Measurements from ENCODE around the gene TUBB1.
"Not testable (repeated sequence)": the region's sequence is repeated elsewhere in the genome, so short reads cannot be mapped to it uniquely, and the experiment has no call there.

Gene TUBB1

DNA sequence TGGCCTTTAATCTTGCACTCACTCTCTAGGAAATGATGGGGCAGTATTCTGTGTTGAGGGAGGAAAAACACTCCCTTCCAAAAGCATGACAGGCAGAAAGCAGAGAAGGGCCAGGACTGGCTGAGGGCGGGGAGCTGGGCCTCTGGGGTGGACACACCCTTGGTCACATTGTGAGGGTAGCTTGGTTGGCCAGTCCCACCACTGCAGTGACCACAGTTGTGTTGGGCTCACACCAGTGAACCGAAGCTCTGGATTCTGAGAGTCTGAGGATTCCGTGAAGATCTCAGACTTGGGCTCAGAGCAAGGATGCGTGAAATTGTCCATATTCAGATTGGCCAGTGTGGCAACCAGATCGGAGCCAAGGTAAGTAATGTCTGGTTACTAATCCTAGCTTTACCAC is at the start of gene TUBB1:
TUBB1 (plus strand) TSS at position 213 of the 400 bp plus-strand sequence; CDS start at position 307, 94 bp downstream.
- DNase-seq (ENCODE audit: low read depth): no peak

DNA sequence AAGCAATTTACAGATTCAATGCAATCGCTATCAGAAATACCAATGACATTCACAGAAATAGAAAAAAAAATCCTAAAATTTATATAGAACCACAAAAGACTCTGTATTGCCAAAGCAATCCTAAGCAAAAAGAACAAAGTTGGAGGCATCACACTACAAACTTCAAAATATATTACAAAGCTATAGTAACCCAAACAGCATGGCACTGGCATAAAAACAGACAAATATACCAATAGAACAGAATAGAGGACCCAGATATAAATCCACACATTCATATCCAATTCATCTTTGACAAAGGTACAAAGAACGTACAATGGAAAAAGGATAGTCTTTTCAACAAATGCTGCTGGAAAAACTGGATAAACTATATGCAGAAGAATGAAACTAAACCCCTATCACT is 49.8 kb upstream of the TUBB1 start:
- DNase-seq (ENCODE audit: low read depth): no peak

DNA sequence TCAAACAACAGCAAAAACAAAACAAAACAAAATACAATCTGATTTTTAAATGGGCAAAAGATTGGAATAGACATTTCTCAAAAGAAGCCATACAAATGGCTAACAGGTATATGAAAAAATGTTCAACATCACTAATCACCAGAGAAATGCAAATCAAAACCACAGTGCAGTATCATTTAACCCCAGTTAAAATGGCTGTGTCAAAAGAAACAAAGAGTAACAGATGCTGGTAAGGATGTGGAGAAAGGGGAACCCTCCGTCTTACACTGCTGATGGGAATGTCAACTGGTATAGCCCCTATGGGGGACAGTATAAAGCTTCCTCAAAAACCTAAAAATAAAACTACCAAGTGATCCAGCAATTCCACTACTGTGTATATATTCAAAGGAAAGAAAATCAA is 49.1 kb upstream of the TUBB1 start:
- no peak for DNase-seq (ENCODE audit: low read depth)

DNA sequence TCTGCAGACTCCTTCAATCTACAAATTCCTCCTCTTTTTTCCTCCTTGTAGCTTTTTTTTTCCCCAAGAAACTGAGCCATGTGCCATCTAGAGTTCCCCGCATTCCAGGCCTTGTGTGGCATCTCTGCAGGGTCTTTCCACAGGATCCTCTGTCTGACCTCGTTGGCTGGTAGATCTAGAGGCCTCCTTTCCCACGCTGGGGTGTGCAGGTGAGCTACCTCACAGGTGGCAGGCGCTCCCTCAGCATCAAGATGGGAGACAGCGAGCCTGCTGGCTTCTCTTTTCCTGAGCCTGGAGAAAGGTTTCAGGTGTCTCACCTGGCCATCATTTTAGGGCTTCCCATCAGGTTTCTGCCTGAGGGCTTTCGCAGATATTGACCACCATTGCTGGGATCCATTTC is 47.8 kb upstream of the TUBB1 start:
- no peak for DNase-seq (ENCODE audit: low read depth)

DNA sequence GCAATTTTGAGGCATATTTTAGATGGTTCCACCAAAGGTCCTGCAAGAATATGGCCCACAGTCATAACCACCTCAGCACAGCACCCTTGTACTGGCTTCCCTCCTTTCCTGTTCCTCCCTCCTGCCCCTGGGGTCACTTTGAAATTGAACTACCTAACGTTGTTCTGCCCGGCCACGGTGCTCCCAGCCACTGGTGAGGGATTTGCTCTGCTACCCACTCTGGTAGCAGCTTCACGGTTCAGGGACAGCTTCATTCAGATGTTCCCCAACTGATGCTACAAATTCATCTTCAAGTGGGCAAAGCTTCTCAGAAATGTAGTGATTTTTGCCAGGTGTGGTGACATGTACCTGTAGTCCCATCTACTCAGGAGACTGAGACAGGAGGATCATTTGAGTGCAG is 46.0 kb upstream of the TUBB1 start:
- no peak for DNase-seq (ENCODE audit: low read depth)

DNA sequence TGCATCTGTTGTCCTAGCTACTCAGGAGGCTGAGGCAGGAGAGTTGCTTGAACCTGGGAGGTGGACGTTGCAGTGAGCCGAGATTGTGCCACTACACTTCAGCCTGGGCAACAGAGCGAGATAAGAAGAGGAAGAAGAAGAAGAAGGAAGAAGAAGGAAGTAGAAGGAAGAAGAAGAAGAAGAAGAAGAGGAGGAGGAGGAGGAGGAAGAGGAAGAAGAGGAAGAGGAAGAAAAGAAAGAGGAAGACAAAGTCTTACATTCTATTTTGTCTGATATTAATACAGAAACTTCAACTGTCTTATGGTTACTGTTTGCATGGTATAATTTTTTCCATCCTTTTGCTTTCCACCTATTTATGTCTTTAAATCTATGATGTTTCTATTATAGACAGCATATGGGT is 45.4 kb upstream of the TUBB1 start:
- DNase-seq (ENCODE audit: low read depth): no peak

DNA sequence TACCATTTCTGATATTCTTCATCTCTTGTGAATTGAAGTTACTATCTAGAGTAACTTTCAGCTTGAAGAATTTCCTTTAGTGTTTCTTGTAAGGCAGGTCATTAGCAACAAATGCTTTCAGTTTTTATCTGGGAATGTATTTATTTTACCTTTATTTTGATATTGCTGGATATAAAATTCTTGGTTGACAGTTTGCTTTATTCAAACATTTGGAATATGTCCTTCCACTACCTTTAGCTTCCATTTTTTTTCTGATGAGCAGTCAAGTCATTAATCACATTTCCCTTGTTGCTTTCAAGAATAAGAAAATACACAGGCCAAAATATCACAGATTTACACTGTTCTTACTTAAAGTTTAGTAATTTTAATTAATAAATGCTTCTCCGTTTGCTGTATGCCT is 43.9 kb upstream of the TUBB1 start:
- no peak for DNase-seq (ENCODE audit: low read depth)

DNA sequence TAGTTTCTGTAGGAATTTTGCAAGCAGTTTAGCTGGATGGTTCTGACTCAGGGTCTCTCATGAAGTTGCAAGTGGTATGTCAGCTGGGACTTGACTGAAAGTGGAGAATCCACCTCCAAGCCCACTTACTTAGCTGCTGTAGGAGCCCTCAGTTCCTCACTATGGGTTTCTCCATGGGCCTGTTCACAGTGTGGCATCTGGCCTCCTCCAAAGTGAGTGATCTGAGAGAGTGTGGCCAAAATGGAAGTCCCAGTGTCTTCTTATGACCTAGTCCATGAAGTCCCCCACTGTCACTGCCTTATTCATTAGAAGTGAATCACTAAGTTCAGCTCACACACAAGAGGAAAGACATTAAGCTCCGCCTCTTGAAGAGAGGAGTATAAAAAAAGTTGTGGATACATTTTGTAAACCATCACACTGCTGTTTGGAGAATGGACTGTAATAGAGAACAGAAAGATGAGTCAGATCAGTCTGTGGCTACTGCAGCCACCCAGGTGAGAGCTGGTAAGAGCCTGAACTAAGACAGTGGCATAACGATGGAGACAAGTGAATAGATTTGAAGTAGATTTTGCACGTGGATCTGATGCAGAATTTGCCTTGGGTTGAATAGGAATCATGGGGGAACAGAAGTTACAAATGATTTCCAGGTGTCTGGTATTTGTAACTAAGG is 43.0 kb upstream of the TUBB1 start:
- DNase-seq (ENCODE audit: low read depth): no peak

DNA sequence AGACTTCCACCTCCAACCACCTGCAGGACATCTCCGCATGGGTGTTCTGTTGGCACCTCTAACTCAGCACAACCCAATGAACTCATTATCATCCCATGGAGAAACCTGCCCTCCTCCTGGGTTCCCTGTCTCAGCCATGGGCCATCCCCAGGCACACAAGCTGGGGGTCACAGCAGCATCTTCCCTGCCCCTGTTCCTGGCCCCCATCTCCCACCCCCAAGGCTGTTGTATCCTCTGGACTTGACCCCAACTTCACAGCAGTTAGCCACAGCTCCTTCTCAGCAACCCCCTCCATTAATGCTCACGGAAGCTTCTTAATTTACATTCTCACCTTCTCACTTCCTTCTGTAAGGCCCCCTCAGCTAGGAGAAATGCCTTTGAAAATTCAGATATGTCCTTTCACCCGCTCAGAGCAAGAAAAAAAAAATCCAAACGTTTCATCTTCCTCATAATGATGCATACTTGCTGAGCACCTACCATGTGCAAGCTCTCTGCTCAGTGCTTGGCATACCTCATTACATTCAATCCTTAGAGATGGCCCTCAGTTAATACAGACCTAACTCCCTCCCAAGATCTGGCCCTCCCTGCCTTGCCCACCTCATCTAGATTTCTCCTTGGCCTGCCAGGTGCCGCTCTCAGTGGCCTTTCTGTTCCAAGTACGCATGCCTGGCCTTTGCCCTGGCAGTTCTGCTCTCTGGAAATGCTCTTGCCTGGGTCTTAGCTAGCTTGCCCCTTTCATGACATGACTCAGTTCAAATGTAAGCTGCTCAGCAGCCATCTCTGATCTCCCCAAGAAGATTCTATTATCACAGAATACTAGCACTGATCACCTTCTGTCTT is 40.7 kb upstream of the TUBB1 start:
- no peak for DNase-seq (ENCODE audit: low read depth)

DNA sequence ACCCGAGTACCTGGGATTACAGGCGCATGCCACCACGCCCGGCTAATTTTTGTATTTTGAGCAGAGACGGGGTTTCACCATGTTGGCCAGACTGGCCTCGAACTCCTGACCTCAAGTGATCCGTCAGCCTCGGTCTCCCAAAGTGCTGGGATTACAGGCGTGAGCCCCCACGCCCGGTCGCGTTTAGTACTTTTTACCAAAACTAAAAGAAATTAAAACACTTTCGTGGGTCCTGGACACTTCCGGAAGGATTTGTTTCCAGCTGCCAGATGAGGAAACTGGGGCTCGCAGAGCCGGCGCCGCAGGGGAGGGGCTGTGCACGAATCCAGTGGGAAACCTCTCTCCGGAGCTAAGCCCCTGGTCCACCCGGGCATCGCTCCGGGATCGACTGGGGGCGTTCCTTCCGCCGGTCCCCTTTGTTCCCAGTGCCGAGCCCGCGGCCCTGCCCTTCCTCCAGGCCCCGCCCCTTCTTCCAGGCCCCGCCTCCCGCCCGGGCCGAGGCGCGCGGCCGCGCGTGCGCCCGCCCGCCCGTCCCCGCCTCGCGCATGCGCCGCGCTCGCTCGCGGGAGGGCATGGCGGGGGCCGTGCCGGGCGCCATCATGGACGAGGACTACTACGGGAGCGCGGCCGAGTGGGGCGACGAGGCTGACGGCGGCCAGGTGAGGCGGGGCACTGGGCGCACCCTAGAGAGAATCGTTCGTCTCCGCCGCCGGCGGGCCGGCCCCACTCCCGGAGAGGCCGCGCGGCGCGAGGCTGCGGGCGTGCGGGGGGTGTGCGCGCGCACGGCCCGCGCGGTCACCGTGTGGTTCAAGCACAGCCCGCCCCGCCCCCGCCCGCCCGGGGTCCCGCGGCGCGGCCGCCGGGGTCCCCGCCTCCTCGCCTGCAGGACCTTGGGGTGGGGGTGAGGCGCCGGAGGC is 38.3 kb upstream of the TUBB1 start, which contains the start of gene NELFCD:
NELFCD (plus strand) TSS at position 546 of the 917 bp plus-strand sequence; CDS start at position 600, 54 bp downstream.
- DNase-seq (ENCODE audit: low read depth): peak; percentile 82

DNA sequence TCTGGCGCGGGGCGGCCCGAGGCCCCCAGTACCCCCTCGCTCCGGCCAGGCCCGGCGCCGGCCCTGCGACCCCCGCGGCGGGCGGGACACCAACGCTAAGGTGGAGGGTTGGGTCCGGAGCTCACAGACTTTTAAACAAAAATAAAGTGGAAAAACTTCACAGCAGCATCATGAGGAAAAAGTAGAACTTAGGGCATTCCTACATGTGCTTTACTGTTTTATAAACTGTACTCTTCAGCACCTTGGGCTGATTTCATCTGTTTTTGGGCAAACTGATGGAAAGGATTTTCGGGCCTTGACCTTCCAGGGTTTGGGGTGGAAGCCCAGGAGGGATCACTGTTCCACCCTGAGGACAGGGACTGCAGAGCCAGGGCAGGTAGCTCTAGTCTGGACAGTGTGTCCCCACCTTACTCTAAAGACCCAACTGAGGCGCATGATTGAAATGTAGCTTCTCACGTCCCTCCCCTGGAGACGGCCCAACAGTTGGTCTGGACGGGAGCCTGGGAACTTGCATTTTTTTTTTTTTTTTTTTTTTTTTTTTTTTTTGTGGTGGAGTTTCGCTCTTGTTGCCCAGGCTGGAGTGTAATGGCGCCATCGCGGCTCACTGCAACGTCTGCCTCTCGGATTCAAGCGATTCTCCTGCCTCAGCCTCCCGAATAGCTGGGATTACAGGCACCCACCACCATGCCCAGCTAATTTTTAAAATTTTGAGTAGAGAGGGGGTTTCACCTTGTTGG is 37.4 kb upstream of the TUBB1 start:
- DNase-seq (ENCODE audit: low read depth): no peak

DNA sequence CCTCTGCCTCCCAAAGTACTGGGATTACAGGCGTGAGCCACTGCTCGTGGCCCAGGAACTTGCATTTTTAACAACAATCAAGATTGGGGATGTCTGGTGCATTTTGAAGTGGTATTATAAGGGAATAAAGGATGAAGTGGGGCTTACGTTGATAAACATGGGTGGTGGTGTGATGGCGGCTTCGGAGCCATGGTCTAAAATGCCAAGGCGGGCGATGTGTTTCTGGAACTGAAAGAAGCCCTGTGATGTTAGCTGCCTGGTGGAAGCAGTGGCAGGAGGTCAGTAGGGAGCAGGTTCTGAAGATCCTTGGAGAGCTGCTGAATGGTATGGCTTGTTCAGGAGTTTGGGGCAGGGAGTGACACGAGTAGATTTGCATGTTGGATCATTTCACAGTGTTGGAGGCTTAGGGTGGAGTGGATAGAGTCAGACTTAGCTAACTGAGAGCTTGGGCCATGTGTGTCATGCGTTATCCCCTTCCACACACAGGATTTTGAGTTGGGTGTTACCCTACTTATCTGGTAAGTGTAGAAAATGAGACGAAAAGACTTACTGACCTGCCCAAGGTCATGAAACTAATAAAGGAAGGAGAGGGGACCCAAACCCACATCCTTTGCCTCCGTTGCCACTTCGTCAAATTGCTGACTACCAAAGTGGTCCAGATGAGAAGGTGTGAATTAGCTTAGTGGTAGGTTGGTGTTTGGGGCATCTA is 36.7 kb upstream of the TUBB1 start:
- DNase-seq (ENCODE audit: low read depth): no peak

DNA sequence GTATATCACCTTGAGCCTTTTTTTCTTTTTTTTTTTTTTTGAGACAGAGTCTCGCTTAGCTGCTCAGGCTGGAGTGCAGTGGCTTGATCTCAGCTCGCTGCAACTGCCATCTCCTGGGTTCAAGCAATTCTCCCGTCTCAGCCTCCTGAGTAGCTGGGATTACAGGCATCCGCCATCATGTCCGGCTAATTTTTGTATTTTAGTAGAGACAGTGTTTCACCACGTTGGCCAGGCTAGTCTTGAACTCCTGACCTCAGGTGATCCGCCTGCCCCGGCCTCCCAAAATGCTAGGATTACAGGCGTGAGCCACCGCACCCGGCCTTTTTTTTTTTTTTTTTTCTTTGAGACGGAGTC is 36.1 kb upstream of the TUBB1 start:
- not testable (repeated sequence) for DNase-seq (ENCODE audit: low read depth)

DNA sequence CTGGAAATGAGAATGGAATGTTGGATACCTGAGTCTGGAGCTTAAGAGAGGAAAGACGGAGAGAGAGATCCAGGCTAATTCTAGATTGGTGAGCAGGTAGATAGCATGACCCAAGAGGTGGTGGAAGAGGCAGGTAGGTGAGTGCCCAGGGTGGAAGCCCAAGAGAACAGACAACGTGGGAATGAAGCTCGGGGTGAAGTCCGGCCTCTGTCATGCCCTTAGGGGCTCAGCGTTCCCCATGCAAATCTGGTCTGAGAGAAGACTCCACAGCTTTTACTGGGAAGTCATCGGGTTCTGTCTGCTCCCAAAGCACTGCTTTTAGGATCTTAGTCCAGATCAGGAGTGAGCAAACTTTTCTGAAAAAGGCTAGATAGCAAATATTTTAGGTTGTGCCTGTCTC is 34.5 kb upstream of the TUBB1 start:
- no peak for DNase-seq (ENCODE audit: low read depth)

DNA sequence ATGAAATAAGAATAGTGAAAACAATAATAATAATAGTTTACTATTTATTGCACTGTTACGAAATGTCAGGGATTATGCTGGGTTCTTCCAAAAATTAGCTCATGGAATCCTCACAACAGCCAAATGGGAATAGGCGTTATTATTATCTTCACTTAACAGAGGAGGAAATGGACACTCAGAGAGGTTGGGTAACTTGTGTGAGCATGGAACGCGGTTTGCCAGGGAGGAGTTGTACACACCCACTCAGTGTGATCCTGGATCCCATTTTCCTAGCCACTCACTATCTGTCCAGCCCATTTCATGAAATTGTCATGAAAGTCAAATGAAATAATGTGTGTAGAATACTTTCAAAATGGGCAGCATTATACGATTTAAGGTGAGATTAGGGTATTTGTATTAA is 33.6 kb upstream of the TUBB1 start:
- no peak for DNase-seq (ENCODE audit: low read depth)

DNA sequence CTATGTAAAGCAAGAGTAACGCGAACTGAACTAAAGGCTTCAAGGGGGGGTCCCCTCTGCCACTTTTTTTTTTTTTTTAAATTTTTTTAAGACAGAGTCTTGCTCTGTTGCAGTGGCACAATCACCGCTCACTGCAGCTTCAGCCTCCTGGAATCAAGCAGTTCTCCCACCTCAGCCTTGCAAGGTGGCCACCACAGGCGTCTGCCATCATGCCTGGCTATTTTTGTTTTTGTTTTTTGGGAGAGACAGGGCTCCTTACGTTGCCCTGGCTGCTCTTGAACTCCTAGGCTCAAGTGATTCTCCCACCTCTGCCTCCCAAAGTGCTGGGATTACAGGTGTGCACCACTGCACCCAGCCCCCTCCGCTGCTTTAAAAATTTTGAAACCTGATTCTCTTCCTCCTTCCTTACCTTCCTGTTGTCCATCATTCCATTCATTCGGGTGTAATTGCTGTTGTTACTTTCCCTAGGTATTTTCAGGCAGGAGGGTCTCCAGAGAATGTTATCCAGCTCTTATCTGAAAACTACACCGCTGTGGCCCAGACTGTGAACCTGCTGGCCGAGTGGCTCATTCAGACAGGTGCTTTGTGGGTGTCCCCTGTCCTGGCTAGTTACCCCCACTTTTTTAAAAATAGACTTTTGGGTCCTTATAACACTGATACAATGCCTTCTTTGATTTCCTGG is 32.8 kb upstream of the TUBB1 start:
- DNase-seq (ENCODE audit: low read depth): no peak

DNA sequence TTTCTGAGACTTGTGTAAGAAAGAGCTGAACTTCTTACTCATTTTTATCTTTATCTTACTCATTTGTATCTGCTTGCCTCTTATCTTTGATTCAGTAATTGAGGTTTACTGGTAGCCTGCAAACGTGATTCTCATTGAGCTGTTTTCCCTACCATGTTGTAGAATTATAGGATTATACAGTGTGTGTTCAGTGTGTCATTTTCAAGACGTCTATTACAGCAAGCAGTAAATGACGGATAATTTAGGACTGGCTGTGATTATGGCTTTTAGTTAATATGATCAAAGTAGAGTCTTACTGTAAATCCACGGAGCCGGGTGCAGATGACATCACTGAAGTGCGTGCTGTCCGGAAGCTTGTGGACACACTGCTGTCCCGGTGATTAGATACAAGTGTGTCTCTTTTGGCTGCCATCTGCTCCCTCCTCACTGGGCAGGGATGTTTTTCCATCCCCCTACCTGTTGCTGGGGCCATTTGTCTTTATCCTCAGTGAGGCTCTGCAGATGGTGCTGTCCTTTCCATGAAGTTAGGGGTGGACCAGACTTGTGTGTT is 32.2 kb upstream of the TUBB1 start:
- DNase-seq (ENCODE audit: low read depth): no peak

DNA sequence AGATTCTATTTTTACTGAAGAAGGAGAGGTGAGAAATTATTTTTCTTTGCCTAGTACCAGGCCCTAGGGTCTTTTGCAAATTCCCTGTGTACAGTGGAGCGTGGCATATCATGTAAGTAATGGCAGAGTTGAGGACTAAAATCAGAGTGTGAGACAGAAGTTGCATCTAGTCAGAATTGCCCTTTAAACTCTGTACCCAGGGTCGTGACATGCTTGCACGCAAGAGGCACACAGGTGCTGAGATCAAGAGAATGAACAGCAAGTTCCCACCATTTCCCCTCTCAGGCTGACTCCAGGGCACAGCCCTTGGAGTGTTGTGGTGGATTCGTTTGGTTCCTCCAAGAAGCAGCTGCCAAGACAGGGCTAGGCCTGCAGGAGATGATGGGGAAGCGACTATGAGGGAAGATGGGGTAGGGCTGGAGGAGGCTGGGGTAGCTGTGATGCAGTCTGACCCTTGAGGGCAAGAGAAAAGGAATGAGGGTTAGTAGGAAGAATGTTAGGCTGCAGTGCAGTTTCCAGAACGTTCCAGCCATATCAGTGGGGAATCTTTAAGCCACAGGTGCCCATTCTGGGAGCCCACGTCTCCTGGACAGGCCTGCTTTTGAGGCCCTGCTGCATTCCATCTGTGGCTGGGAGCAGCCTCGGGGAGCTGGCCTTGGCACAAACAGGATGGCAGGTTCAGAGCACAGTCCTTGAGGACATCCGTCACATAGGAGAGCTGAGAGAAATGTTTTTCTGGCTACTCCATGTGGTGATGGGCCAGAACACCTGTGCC is 31.3 kb upstream of the TUBB1 start:
- no peak for DNase-seq (ENCODE audit: low read depth)

DNA sequence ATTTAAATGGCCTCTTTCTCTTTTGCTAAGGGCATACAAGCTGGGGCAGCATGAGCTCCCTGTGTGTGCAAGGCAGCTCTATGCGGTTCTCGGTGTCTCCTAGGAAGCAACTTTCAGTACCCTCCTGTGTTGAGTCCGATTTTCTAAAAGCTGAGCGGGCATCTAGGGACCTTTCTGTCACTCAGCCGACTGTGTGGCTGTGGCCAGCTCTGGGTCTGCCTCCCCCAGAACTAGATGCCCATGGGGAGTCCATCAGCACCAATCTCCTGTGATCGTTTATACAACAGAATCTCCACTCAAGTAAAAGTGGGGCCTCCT is 30.7 kb upstream of the TUBB1 start:
- DNase-seq (ENCODE audit: low read depth): no peak

DNA sequence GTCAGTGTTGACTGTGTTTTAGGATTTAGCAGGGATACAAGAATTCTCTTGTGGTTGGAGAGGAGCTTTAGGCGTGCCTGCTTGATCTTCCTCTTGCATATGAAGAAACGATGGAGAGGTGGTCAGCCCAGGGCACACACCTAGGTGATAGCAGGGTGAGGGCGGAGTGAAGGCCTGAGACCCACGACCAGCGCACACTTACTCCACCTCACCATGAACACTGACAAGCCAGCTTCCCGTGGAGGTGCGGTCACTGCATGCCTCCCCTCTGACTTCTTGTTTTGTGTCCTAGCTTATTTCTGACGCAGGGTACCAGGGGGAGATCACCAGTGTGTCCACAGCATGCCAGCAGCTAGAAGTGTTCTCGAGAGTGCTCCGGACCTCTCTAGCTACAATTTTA is 30.0 kb upstream of the TUBB1 start:
- no peak for DNase-seq (ENCODE audit: low read depth)

Measured in stimulated activated CD8-positive, alpha-beta memory T cell treated with anti-CD3 and anti-CD28 coated beads, Interleukin-12 subunit alpha, Interleukin-12 subunit beta, amount 100 ng/mL, for 1 hour (primary cell).